AG10803 (cell line): ENCODE data around the gene MYO1A.

Source experiments
- DNase-seq: peaks from one replicate; pipeline ENCODE4 v3.0.0; 2010; ENCODE audit warnings: low read depth
- H3K4me3 ChIP-seq: 2 replicates; pipeline ENCODE4 v1.5.1; 2011; ENCODE audit warnings: mild to moderate bottlenecking, low read length, control low read depth
- TF ChIP-seq, protein P1 (sequence below): conservative IDR thresholded peaks from 2 replicates; pipeline ENCODE4 v1.5.1; 2011; ENCODE audit warnings: mild to moderate bottlenecking, low read length, control low read depth, inconsistent platforms

MYO1A gene

GRCh38 chr12:57090924-57091637 is 41.2 kb upstream of the MYO1A start:
- DNase-seq = peak; percentile 47
- H3K4me3 ChIP-seq = peak overlapping the region; percentile 90

GRCh38 chr12:57090490-57090889 is 40.6 kb upstream of the MYO1A start:
- TF ChIP-seq, protein P1, sequence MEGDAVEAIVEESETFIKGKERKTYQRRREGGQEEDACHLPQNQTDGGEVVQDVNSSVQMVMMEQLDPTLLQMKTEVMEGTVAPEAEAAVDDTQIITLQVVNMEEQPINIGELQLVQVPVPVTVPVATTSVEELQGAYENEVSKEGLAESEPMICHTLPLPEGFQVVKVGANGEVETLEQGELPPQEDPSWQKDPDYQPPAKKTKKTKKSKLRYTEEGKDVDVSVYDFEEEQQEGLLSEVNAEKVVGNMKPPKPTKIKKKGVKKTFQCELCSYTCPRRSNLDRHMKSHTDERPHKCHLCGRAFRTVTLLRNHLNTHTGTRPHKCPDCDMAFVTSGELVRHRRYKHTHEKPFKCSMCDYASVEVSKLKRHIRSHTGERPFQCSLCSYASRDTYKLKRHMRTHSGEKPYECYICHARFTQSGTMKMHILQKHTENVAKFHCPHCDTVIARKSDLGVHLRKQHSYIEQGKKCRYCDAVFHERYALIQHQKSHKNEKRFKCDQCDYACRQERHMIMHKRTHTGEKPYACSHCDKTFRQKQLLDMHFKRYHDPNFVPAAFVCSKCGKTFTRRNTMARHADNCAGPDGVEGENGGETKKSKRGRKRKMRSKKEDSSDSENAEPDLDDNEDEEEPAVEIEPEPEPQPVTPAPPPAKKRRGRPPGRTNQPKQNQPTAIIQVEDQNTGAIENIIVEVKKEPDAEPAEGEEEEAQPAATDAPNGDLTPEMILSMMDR = no peak
- DNase-seq = no peak
- peak overlapping the region; percentile 90 for H3K4me3 ChIP-seq

More at GRCh38 chr12:57090924-57091637, 41.2 kb upstream of the MYO1A start:
- TF ChIP-seq, protein P1 = peak; percentile 40

DNA sequence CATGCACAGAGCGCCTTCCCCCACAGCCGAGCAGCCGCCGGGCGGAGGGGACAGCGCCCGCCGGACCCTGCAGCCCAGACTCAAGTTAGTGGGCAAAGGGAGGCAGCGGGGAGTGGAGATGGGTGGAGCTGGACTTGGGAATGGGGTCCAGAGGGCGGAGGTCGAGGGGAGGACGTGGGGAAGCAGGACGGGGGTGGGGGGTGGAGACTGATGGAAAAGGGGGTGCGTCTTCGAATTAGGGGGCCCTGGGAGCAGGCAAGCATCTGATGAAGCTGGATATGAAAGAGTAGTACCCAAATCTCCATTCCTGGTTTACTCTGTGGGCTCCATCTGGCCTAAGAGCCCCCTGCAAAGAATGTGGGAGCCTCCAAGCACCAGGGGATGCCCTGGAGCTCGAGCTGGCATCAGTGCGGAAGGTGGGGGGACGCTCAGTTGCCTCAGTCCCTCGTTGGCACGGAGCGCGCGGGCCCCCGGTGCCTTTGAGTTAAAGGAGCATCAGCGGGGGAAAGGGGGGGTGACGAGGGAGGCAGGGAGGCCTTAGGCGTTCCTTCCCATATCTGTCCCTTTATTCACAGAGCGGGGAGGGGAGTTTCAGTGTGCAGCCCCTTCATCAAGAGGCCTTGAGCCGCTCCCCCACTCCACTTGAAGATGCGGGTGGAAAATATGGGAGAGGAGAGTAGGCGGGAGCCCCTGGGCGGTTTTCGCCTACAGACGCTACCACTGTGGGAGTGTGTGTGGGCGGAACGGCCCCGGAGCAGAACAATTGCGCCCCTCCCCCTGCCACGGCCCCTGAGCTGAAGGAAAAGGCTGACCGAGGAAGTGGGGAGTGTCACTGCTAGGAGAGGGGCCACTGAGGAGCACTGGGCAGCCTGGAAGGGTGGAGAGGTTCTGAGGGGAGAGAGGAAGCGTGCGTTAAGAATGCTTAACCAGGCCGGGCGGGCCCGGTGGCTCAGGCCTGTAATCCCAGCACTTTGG is 39.6 kb upstream of the MYO1A start:
- DNase-seq = peak; percentile 49
- TF ChIP-seq, protein P1 = no peak
- H3K4me3 ChIP-seq = peak overlapping the region; percentile 90

- peak; percentile 98 for DNase-seq
- peak within 1 kb of the TSS; percentile 90 for H3K4me3 ChIP-seq
- TF ChIP-seq, protein P1 = no peak
Measured at GRCh38 chr12:57088354-57089270, 38.7 kb upstream of the MYO1A start, which contains the start of gene NAB2. Gene NAB2 (plus strand): TSS chr12:57089114. CDS start chr12:57089272, 158 bp downstream.

DNA sequence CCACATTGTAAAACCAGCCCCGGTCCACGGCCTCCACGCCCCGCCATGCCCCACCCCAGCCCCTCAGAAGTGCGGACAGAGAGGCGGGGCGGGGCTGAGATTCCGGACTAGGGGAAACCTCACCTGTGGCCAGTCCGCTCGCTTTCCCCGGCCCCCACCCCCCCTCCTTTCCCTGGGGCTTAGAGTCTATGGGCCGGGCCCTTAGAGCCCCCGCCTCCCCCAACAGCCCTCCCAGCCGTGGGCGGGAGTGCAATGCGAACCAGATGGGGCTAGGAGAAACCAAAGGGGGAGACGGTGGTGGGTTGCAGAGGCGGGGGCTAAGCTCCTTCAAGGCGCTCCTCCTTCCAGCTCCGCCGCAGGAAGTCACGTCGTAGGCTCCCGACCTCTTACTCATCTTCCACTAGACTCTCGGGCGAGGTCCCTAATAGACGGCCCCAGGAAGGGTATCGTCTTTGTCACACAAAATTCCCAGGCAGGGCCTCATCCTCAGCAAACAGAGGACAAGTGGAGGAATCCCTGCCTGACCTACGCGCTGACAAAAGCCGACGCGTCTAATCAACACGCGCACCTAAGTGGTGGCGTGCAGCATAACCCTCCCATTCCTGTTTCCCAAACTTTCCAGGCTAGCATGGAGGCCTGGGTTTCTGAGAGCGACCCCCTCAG is 37.9 kb upstream of the MYO1A start:
- TF ChIP-seq, protein P1 = no peak
- peak overlapping the region; percentile 79 for H3K4me3 ChIP-seq
- peak; percentile 96 for DNase-seq
